ENCODE data around the gene LHPP. TPM values are rescaled to one million over a fixed set of nuclear protein-coding genes. Genes with fewer than 3 reads are reported as not detected.

The LHPP gene
- total and polyA plus RNA-seq, 2 experiments from 2014 or later = 27.4 to 40.2 TPM

DNA sequence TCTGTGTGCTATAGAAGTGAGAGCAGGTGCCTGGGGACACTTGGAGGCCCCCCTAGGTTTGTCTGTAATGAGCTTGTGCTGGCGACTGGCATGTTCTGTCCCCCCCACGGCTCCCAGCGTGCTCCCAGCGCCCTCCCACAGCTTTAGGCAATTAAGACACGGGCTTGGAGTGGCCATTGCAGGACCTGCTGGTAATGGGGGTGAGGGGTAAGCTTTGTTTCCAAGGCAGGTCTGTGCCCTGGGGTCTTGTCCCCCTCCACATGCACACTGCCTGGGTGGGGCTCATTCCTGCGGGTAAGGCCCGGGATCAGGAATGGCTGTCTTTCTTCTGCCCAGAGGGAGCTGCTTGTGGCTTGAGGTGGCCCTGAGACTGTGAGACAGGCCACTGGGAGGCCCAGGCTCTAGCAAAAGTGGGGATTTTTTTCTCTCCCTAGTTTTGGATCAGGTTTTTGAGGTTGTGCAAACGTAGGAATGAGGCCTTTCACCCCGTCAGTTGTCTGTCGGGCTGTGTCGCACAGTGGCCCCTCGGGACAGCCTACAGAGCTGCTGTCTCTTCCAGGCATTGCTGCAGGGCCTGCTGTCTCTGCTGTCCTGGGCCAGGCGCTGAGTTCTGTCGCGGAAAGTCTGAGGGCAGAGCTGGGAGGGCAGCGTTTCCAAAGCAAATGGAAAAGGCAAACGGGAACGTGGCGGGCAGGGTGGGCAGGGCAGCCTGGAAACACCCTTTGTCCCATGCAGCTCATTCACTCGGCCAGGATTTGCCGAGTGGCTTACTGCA lies 107.4 kb downstream of the LHPP start:
- H3K36me3 Mint-ChIP-seq (ENCODE audit: low read depth) = no peaks in the 10 kb centered on the region
- ATAC-seq (no peak), DNase-seq (ENCODE audit: low spot score) (no peak)
- peaks cover 16% of the 10 kb centered on the region for H3K4me1 Mint-ChIP-seq
- H3K36me3 ChIP-seq (ENCODE audit: insufficient read depth) = no peaks in the 10 kb centered on the region
- H3K27ac Mint-ChIP-seq = no peak overlapping the region
- H4K20me1 ChIP-seq (replicated peaks; ENCODE audit: insufficient read depth) = no peaks in the 10 kb centered on the region
- H3K27ac ChIP-seq (ENCODE audit: low read depth) = no peak overlapping the region
- no peaks in the 10 kb centered on the region for H3K9me2 ChIP-seq (ENCODE audit: insufficient read depth)
- no peak for TF ChIP-seq ZNF331 (CRISPR knock-in tag; IDR thresholded peaks at IDR 0.05; ENCODE audit: low read depth)
- no peak for TF ChIP-seq EZH2phosphoT487 (IDR thresholded peaks at IDR 0.05; ENCODE audit: unreplicated experiment)
- no peak for TF ChIP-seq JUNB (IDR thresholded peaks at IDR 0.05; ENCODE audit: unreplicated experiment)
- no peak for TF ChIP-seq STAT1 (IDR thresholded peaks at IDR 0.05; ENCODE audit: unreplicated experiment)
- TF ChIP-seq, protein P1, sequence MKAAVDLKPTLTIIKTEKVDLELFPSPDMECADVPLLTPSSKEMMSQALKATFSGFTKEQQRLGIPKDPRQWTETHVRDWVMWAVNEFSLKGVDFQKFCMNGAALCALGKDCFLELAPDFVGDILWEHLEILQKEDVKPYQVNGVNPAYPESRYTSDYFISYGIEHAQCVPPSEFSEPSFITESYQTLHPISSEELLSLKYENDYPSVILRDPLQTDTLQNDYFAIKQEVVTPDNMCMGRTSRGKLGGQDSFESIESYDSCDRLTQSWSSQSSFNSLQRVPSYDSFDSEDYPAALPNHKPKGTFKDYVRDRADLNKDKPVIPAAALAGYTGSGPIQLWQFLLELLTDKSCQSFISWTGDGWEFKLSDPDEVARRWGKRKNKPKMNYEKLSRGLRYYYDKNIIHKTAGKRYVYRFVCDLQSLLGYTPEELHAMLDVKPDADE (IDR thresholded peaks at IDR 0.05) = no peak
- TF ChIP-seq, protein P2, sequence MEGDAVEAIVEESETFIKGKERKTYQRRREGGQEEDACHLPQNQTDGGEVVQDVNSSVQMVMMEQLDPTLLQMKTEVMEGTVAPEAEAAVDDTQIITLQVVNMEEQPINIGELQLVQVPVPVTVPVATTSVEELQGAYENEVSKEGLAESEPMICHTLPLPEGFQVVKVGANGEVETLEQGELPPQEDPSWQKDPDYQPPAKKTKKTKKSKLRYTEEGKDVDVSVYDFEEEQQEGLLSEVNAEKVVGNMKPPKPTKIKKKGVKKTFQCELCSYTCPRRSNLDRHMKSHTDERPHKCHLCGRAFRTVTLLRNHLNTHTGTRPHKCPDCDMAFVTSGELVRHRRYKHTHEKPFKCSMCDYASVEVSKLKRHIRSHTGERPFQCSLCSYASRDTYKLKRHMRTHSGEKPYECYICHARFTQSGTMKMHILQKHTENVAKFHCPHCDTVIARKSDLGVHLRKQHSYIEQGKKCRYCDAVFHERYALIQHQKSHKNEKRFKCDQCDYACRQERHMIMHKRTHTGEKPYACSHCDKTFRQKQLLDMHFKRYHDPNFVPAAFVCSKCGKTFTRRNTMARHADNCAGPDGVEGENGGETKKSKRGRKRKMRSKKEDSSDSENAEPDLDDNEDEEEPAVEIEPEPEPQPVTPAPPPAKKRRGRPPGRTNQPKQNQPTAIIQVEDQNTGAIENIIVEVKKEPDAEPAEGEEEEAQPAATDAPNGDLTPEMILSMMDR (conservative IDR thresholded peaks at IDR 0.05; ENCODE audit: low read depth in 2 of 2) = no peak
- TF ChIP-seq POLR2AphosphoS5 (IDR thresholded peaks at IDR 0.05; ENCODE audit: low read depth) = no peak
- TF ChIP-seq, protein P3, sequence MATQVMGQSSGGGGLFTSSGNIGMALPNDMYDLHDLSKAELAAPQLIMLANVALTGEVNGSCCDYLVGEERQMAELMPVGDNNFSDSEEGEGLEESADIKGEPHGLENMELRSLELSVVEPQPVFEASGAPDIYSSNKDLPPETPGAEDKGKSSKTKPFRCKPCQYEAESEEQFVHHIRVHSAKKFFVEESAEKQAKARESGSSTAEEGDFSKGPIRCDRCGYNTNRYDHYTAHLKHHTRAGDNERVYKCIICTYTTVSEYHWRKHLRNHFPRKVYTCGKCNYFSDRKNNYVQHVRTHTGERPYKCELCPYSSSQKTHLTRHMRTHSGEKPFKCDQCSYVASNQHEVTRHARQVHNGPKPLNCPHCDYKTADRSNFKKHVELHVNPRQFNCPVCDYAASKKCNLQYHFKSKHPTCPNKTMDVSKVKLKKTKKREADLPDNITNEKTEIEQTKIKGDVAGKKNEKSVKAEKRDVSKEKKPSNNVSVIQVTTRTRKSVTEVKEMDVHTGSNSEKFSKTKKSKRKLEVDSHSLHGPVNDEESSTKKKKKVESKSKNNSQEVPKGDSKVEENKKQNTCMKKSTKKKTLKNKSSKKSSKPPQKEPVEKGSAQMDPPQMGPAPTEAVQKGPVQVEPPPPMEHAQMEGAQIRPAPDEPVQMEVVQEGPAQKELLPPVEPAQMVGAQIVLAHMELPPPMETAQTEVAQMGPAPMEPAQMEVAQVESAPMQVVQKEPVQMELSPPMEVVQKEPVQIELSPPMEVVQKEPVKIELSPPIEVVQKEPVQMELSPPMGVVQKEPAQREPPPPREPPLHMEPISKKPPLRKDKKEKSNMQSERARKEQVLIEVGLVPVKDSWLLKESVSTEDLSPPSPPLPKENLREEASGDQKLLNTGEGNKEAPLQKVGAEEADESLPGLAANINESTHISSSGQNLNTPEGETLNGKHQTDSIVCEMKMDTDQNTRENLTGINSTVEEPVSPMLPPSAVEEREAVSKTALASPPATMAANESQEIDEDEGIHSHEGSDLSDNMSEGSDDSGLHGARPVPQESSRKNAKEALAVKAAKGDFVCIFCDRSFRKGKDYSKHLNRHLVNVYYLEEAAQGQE (IDR thresholded peaks at IDR 0.05; ENCODE audit: unreplicated experiment) = no peak
- TF ChIP-seq EZH2 (IDR thresholded peaks at IDR 0.05; ENCODE audit: low read depth, unreplicated experiment) = no peak
- TF ChIP-seq CREB1 (CRISPR knock-in tag; IDR thresholded peaks at IDR 0.05; ENCODE audit: low read depth) = no peak
- TF ChIP-seq, protein P4, sequence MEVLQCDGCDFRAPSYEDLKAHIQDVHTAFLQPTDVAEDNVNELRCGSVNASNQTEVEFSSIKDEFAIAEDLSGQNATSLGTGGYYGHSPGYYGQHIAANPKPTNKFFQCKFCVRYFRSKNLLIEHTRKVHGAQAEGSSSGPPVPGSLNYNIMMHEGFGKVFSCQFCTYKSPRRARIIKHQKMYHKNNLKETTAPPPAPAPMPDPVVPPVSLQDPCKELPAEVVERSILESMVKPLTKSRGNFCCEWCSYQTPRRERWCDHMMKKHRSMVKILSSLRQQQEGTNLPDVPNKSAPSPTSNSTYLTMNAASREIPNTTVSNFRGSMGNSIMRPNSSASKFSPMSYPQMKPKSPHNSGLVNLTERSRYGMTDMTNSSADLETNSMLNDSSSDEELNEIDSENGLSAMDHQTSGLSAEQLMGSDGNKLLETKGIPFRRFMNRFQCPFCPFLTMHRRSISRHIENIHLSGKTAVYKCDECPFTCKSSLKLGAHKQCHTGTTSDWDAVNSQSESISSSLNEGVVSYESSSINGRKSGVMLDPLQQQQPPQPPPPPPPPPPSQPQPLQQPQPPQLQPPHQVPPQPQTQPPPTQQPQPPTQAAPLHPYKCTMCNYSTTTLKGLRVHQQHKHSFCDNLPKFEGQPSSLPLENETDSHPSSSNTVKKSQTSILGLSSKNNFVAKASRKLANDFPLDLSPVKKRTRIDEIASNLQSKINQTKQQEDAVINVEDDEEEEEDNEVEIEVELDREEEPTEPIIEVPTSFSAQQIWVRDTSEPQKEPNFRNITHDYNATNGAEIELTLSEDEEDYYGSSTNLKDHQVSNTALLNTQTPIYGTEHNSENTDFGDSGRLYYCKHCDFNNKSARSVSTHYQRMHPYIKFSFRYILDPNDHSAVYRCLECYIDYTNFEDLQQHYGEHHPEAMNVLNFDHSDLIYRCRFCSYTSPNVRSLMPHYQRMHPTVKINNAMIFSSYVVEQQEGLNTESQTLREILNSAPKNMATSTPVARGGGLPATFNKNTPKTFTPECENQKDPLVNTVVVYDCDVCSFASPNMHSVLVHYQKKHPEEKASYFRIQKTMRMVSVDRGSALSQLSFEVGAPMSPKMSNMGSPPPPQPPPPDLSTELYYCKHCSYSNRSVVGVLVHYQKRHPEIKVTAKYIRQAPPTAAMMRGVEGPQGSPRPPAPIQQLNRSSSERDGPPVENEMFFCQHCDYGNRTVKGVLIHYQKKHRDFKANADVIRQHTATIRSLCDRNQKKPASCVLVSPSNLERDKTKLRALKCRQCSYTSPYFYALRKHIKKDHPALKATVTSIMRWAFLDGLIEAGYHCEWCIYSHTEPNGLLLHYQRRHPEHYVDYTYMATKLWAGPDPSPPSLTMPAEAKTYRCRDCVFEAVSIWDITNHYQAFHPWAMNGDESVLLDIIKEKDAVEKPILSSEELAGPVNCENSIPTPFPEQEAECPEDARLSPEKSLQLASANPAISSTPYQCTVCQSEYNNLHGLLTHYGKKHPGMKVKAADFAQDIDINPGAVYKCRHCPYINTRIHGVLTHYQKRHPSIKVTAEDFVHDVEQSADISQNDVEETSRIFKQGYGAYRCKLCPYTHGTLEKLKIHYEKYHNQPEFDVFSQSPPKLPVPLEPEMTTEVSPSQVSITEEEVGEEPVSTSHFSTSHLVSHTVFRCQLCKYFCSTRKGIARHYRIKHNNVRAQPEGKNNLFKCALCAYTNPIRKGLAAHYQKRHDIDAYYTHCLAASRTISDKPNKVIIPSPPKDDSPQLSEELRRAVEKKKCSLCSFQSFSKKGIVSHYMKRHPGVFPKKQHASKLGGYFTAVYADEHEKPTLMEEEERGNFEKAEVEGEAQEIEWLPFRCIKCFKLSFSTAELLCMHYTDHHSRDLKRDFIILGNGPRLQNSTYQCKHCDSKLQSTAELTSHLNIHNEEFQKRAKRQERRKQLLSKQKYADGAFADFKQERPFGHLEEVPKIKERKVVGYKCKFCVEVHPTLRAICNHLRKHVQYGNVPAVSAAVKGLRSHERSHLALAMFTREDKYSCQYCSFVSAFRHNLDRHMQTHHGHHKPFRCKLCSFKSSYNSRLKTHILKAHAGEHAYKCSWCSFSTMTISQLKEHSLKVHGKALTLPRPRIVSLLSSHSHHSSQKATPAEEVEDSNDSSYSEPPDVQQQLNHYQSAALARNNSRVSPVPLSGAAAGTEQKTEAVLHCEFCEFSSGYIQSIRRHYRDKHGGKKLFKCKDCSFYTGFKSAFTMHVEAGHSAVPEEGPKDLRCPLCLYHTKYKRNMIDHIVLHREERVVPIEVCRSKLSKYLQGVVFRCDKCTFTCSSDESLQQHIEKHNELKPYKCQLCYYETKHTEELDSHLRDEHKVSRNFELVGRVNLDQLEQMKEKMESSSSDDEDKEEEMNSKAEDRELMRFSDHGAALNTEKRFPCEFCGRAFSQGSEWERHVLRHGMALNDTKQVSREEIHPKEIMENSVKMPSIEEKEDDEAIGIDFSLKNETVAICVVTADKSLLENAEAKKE (CRISPR knock-in tag; IDR thresholded peaks at IDR 0.05) = no peak
- no peak for TF ChIP-seq NANOG (IDR thresholded peaks at IDR 0.05; ENCODE audit: borderline replicate concordance)
- TF ChIP-seq ZNF114 (CRISPR knock-in tag; IDR thresholded peaks at IDR 0.05) = no peak
- no peaks in the 10 kb centered on the region for H3K79me2 ChIP-seq (replicated peaks; ENCODE audit: insufficient read depth)
- no peak overlapping the region for H3K4me3 ChIP-seq
- H2AFZ ChIP-seq = no peak overlapping the region
- H3K4me3 Mint-ChIP-seq = no peak overlapping the region
- H3K4me1 ChIP-seq (ENCODE audit: insufficient read depth) = no peaks in the 10 kb centered on the region; the same call in 1 of the 2 replicates
- peaks cover 8% of the 10 kb centered on the region for H3K27me3 Mint-ChIP-seq (ENCODE audit: insufficient read depth, low read depth, poor library complexity)
- H3K27me3 ChIP-seq (ENCODE audit: insufficient read depth) = no peaks in the 10 kb centered on the region
- H3K4me2 ChIP-seq = no peak overlapping the region
- H3K9me3 Mint-ChIP-seq = no peaks in the 10 kb centered on the region
- 0 out of 2 replicates have a peak, but pooled peaks cover 4% of the 10 kb centered on the region for H3F3A ChIP-seq (replicated peaks; ENCODE audit: low read depth)

All from GM23338 (cell line).